ENCODE data around the gene CPEB3. TPM values are rescaled to one million over a fixed set of nuclear protein-coding genes. Genes with fewer than 3 reads are reported as not detected.

Gene CPEB3
- total RNA-seq, 1 experiment from 2014 or later, result 0.40 TPM

DNA sequence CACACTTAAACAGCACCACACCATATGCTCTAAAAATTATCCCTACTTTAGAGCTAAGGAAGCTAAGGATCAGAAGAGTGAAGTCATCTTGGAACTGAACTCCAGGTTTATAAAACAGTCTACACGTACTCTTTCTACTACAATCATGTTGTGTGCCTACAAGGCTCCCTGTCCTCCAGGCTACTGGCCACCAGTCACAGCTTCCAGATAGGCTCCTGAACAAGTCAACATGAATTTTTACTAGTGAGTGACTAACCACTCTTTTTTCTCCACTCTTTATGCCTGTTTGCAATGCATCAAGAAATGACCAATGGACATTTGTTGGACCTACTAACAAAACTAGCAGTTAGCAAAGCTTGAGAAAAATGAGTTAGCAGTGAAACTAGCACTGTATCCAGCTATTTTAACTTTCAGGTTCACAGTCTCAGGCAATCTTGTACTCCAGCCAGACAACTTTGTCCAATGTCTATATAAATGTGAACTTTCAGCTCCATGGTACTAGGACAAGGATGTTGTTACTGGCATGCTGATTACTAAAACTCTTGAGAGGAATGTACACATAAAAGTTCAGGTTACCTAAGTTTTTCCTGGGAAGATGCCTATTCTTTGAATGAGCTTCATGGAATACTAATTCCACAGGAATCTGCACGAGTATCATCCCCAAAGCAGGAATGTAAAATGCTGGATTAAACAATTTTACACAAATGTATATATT is 187.3 kb downstream of the CPEB3 start:
- no peak for DNase-seq (ENCODE audit: low read depth)

DNA sequence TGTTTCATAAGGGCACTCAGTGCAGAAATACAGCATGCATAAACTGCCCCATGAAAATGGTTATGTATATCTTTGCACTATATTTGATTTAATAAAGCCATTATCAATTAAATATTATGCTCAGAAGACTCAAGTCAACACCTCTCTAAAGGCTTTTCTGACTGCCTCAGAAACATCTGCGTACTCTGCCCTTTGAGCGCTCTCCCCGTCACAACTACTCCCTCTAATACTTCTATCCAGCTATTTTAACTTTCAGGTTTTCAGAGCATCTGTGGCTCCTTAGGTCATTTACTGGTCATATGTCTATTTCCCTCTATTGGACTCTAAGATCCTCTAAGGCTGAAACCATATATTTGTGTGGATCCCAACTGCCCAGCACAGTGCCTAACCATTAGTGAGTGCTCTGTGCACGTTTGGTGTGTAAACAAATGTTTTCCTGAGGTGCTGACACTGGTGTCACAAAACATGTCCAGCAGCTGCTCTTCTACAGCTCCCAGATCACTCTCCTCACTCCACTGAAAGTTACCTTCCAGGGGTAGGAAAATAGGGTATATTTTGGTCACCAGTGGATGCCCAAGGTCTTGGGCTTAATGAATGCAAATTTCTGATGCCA is 188.2 kb downstream of the CPEB3 start:
- no peak for DNase-seq (ENCODE audit: low read depth)

GRCh38 chr10:92094960-92095359 is 195.9 kb downstream of the CPEB3 start:
- no peak for DNase-seq (ENCODE audit: low read depth)

- no peak for DNase-seq (ENCODE audit: low read depth)
Observed at GRCh38 chr10:92091965-92092364, 198.9 kb downstream of the CPEB3 start.

GRCh38 chr10:92087750-92088395 is 203.0 kb downstream of the CPEB3 start:
- DNase-seq (ENCODE audit: low read depth), result peak; percentile 81

- no peak for DNase-seq (ENCODE audit: low read depth)
Observed at GRCh38 chr10:92082583-92083280, 208.1 kb downstream of the CPEB3 start.

DNA sequence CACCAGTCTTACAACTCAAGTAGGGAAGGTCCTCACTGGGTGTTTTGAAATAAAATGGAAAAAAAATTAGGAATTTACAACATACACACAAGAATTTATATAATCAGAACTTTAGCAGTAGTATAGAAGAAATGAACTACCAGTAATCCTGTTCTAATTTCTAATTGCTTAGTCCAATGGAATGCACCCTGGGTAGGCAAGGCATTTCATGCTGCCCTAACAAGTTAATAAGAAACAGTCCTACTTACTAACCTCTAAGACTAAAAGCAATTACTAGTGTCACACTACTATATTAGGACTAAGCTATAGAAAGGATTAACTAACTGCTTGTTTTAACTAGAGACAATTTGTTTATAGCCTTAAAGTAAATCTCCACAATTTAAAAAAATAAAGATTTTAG is 209.2 kb downstream of the CPEB3 start:
- DNase-seq (ENCODE audit: low read depth), result no peak

DNA sequence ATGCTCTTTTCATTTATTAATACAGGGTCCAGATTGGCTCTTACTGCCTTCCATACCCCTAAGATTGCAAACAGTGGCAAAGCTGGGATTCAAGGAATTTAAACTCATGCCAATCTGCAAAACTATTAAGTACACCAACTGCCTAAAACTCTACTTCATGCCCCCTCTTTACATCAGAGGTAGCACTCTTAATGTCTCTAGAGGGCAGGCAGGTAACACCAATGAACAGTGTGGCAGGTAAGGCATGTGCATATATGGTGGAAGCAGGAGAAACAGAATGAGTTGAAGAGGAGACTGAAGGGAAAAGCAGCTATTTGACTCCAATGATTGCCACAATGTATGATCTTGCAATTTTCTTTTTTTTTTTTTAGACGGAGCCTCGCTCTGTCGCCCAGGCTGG is 210.6 kb downstream of the CPEB3 start:
- DNase-seq (ENCODE audit: low read depth), result no peak

DNA sequence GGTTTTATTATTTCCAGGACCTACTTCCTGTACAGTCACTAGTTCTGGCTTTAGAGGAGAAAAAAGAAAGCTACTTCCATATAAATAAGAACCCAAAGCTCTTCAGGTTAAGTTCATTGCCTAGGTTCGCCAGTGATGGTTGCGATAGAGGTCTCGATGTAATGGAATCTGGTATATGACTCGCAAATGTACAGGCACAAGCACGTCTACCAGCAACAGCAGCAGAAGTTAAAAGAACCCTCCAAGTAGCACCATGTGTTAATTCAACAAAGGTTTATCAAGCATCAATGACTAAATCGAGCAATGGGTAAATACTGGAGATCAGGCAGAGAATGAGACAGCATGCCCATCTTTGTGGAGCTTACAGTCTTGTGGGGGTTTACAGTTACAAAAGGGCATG is 211.9 kb downstream of the CPEB3 start:
- no peak for DNase-seq (ENCODE audit: low read depth)

- DNase-seq (ENCODE audit: low read depth), result no peak
Observed at GRCh38 chr10:92076722-92077121, 214.2 kb downstream of the CPEB3 start.

- no peak for DNase-seq (ENCODE audit: low read depth)
Observed at GRCh38 chr10:92075829-92076228, 215.0 kb downstream of the CPEB3 start.

GRCh38 chr10:92074126-92074887 is 216.6 kb downstream of the CPEB3 start:
- peak; percentile 29 for DNase-seq (ENCODE audit: low read depth)

- DNase-seq (ENCODE audit: low read depth), result no peak
Observed at GRCh38 chr10:92068900-92069299, 222.0 kb downstream of the CPEB3 start.

- no peak for DNase-seq (ENCODE audit: low read depth)
Observed at GRCh38 chr10:92066386-92066785, 224.5 kb downstream of the CPEB3 start.

- no peak for DNase-seq (ENCODE audit: low read depth)
Observed at GRCh38 chr10:92064506-92064905, 226.4 kb downstream of the CPEB3 start.

GRCh38 chr10:92062273-92062672 is 228.6 kb downstream of the CPEB3 start:
- no peak for DNase-seq (ENCODE audit: low read depth)

- no peak for DNase-seq (ENCODE audit: low read depth)
Observed at GRCh38 chr10:92054807-92055206, 236.1 kb downstream of the CPEB3 start.

DNA sequence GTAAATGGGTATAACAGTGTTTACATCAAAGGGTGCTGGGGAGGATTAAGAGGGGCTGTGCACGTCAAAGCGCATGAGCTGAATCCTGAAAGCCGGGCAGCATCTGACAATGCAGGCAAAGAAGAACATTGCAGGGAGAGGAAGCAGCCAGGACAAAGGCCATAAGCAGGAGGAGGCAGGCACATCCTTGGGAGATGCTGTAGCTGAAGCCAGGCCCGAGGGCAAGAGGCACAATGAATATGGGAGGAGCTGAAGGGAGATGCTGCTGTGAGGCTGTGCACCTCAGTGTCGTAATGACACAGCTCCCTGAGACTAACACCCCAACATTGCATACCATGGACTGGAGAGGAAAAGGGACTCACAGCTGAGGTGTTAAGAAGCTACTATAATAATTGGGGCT is 238.1 kb downstream of the CPEB3 start:
- no peak for DNase-seq (ENCODE audit: low read depth)

GRCh38 chr10:92052088-92052487 is 238.8 kb downstream of the CPEB3 start:
- DNase-seq (ENCODE audit: low read depth), result no peak

DNA sequence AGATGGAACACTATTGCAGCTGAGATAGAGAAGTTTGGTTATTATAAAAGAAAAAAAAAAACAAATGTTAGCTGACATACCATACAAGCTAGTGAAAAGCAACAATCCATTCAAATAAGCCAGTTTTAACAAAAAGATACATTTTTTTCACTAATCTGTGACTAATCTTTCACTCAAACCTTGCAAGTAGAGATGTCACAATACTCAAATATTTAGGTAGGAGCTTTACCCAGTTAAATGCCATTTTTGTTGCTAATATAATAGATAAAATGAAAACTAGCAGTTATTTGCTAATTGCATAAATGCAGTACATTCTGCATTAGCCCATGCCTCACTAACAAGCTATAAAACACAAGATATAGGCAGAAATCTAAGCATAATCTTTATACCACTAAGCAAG is 243.7 kb downstream of the CPEB3 start:
- DNase-seq (ENCODE audit: low read depth), result no peak

- DNase-seq (ENCODE audit: low read depth), result no peak
Observed at GRCh38 chr10:92045641-92046106, 245.2 kb downstream of the CPEB3 start.

Data from LHCN-M2 (cell line).